Measurements from ENCODE around the gene MYO1H.

Gene MYO1H

DNA sequence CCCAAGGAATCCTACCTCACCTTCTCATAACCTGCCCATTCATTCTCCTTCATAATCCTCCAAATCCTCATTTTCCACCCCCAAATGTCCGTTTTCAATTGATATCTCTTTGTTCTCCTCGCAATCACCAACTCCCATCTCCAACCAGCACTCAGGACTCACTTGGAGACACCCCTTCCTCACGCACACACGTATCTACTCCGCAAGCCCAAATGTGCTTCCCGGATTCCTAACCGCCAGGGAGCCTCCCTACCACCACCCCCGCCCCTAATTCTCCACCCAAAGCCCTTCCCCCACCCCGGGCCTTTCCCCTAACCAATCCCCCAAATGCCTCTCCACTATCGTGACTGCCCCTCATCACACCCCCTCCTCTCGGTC lies 129.1 kb downstream of the MYO1H start:
- peak overlapping the region; percentile 95 for H3K4me3 ChIP-seq (ENCODE audit: low read depth, low read length)
- ChIA-PET POLR2A (interaction anchor here (0.8 to 2.6 kb wide), 6 partner anchors 14 to 49 kb away, joined by 3 to 23 read pairs (median 4); no protein-coding TSS in a partner anchor), CTCF (interaction anchor here (1.1 to 10.7 kb wide), 6 partner anchors 15 to 51 kb away, joined by 3 to 199 read pairs (median 8); no protein-coding TSS in a partner anchor)
- no peak for DNase-seq (ENCODE audit: low read depth, low spot score)
- TF ChIP-seq, protein P1, sequence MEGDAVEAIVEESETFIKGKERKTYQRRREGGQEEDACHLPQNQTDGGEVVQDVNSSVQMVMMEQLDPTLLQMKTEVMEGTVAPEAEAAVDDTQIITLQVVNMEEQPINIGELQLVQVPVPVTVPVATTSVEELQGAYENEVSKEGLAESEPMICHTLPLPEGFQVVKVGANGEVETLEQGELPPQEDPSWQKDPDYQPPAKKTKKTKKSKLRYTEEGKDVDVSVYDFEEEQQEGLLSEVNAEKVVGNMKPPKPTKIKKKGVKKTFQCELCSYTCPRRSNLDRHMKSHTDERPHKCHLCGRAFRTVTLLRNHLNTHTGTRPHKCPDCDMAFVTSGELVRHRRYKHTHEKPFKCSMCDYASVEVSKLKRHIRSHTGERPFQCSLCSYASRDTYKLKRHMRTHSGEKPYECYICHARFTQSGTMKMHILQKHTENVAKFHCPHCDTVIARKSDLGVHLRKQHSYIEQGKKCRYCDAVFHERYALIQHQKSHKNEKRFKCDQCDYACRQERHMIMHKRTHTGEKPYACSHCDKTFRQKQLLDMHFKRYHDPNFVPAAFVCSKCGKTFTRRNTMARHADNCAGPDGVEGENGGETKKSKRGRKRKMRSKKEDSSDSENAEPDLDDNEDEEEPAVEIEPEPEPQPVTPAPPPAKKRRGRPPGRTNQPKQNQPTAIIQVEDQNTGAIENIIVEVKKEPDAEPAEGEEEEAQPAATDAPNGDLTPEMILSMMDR (IDR thresholded peaks at IDR 0.05; ENCODE audit: insufficient read depth, low read length, missing control alignments), result no peak

DNA sequence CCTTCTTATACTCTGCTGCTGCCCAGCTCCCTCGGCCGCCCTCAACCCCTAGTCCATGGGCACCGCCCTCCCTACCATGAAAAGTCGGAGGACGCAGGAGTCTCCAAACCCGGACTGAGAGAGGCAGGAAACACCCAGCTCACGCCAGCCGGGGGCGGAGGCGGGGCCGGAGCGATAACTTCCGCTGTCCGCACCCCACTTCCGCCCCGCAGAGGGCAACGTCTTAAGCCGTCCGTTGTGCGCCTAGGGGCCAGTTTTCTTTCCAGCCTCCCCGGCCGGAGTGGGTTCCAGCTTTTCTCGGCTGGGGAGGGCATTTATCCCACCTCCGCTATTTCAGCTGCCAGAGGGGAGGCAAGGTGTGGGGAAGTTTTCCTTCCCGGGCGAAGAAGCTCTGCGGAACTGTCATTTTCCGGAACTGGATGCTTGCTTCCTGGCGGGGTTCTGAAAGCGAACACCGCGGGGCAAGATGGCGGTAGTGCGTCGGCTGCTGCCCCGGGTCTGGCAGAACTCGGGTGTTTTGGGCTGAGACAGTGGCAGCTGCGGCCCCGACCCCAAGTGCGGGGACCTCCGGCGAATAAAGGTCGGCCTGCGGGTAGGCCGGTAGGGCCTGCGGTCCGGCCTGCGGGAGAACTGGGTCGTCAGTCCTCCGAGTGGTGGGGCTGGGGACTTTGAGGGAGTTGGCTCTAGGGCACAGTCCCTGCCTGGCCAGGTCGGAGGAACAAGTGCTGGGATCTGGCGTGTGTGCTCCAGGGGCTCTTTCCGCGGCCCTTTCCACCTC lies 129.7 kb downstream of the MYO1H start, which contains the start of the genes KCTD10 and UBE3B:
Gene KCTD10, minus strand, starts transcription at position 116 of the 778 bp plus-strand sequence. Its CDS starts 38 bp downstream, at position 78.
Gene UBE3B, plus strand, starts transcription at position 450 of the 778 bp plus-strand sequence. CDS start 5,918 bp downstream, outside the sequence.
- DNase-seq (ENCODE audit: low read depth, low spot score), result no peak
- H3K4me3 ChIP-seq (ENCODE audit: low read depth, low read length), result peak within 1 kb of the TSS; percentile 95
- POLR2A ChIA-PET, result interaction anchor here (0.8 to 2.6 kb wide), 6 partner anchors 15 to 49 kb away, joined by 3 to 23 read pairs (median 4); no protein-coding TSS in a partner anchor
- TF ChIP-seq, protein P1 (IDR thresholded peaks at IDR 0.05; ENCODE audit: insufficient read depth, low read length, missing control alignments), result no peak
- CTCF ChIA-PET, result interaction anchor here (1.0 to 10.7 kb wide), 8 partner anchors 10 to 52 kb away, joined by 3 to 199 read pairs (median 4); no protein-coding TSS in a partner anchor

- TF ChIP-seq, protein P1 (IDR thresholded peaks at IDR 0.05; ENCODE audit: insufficient read depth, low read length, missing control alignments), result no peak
- ChIA-PET CTCF (interaction anchor here (1.0 to 10.7 kb wide), 6 partner anchors 10 to 47 kb away, joined by 3 to 199 read pairs (median 4); no protein-coding TSS in a partner anchor), POLR2A (interaction anchor here (2.6 kb wide), 1 partner anchor 15 kb away, joined by 23 read pairs; no protein-coding TSS in a partner anchor)
- no peak for DNase-seq (ENCODE audit: low read depth, low spot score)
- H3K4me3 ChIP-seq (ENCODE audit: low read depth, low read length), result peak overlapping the region; percentile 95
Measured at GRCh38 chr12:109477963-109478315, 130.2 kb downstream of the MYO1H start.

- TF ChIP-seq, protein P1 (IDR thresholded peaks at IDR 0.05; ENCODE audit: insufficient read depth, low read length, missing control alignments), result no peak
- ChIA-PET POLR2A (no interaction called here), CTCF (interaction anchor here (1.0 to 3.1 kb wide), 3 partner anchors 40 to 52 kb away, joined by 4 to 8 read pairs (median 4); no protein-coding TSS in a partner anchor)
- DNase-seq (ENCODE audit: low read depth, low spot score), result no peak
- no peak overlapping the region for H3K4me3 ChIP-seq (ENCODE audit: low read depth, low read length)
Measured at GRCh38 chr12:109479761-109480160, 132.1 kb downstream of the MYO1H start.

DNA sequence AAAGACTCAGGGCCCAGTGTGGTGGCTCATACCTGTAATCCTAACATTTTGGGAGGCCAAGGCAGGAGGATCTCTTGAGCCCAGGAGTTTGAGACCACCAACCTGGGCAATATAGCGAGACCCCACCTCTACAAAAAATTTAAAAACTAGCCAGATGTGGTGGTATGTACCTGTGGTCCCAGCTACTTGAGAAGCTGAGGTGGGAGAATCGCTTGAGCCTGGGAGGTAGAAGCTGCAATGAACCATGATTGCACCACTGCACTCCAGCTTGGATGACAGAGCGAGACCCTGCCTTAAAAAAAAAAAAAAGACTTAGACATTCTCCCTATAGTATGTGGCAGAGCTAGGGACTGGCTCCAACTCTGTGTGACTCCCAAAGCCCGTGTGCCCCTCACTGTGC lies 132.7 kb downstream of the MYO1H start:
- H3K4me3 ChIP-seq (ENCODE audit: low read depth, low read length), result no peak overlapping the region
- ChIA-PET POLR2A (no interaction called here), CTCF (interaction anchor here (0.9 to 3.1 kb wide), 4 partner anchors 39 to 52 kb away, joined by 4 to 8 read pairs (median 4); no protein-coding TSS in a partner anchor)
- no peak for DNase-seq (ENCODE audit: low read depth, low spot score)
- TF ChIP-seq, protein P1 (IDR thresholded peaks at IDR 0.05; ENCODE audit: insufficient read depth, low read length, missing control alignments), result no peak

DNA sequence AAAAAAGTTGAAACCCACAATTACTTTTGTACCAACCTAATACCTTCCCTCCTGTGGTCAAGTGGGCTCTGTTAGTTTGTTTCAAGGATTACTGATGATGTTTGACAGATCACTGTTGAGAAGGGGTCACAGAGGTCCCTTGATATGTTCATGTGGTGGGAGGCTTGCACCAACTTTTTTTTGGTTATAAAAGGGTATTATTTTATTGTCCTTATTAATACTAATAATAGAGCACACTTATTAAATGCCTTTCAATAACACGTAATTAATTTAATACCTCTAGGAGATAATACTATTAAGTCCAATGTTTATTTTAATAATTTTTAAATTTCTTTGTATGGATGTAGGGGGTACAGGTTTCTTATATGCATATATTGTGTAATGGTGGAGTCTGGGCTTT lies 134.2 kb downstream of the MYO1H start:
- TF ChIP-seq, protein P1 (IDR thresholded peaks at IDR 0.05; ENCODE audit: insufficient read depth, low read length, missing control alignments), result no peak
- DNase-seq (ENCODE audit: low read depth, low spot score), result no peak
- H3K4me3 ChIP-seq (ENCODE audit: low read depth, low read length), result no peak overlapping the region
- ChIA-PET POLR2A (no interaction called here), CTCF (interaction anchor here (3.1 to 4.5 kb wide), 2 partner anchors 38 to 53 kb away, joined by 8 to 37 read pairs; no protein-coding TSS in a partner anchor)
